Measurements from ENCODE around the gene RPL28.

RPL28 gene

GRCh38 chr19:55353803-55354697 is 31.7 kb upstream of the RPL28 start:
- no peak for DNase-seq

DNA sequence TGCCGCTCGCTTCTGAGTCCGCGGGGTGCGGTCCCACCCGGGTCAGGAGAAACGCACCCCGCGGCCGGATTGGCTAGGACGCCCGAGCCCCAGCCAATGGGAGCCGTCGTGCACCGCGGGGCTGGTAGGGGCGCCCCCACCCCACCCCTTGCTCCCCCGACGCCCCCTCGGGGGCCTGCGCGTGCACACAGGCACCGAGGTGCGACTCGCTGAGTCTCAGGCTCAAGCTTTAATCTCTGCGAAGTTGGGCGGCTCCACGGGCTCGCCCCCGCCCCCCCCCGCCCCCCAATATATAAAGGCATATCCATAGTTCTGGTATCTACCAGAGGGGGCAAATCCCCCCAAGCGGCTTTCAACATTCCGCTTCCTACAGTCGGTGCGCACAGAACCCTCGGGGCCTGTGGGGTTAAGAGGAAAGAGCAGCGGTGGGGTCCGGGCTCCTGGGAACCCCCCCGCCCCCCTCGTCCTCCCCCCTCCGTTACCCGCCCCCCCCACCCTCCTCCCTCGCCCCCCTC is 31.0 kb upstream of the RPL28 start, which contains the start of gene COX6B2:
COX6B2 (minus strand) TSS at position 22 of the 515 bp plus-strand sequence. CDS start 198 bp downstream, outside the sequence.
- no peak for DNase-seq

GRCh38 chr19:55355213-55355821 is 30.4 kb upstream of the RPL28 start:
- no peak for DNase-seq

- no peak for DNase-seq
These were observed 27.2 kb upstream of the RPL28 start for GRCh38 chr19:55358493-55358892.

DNA sequence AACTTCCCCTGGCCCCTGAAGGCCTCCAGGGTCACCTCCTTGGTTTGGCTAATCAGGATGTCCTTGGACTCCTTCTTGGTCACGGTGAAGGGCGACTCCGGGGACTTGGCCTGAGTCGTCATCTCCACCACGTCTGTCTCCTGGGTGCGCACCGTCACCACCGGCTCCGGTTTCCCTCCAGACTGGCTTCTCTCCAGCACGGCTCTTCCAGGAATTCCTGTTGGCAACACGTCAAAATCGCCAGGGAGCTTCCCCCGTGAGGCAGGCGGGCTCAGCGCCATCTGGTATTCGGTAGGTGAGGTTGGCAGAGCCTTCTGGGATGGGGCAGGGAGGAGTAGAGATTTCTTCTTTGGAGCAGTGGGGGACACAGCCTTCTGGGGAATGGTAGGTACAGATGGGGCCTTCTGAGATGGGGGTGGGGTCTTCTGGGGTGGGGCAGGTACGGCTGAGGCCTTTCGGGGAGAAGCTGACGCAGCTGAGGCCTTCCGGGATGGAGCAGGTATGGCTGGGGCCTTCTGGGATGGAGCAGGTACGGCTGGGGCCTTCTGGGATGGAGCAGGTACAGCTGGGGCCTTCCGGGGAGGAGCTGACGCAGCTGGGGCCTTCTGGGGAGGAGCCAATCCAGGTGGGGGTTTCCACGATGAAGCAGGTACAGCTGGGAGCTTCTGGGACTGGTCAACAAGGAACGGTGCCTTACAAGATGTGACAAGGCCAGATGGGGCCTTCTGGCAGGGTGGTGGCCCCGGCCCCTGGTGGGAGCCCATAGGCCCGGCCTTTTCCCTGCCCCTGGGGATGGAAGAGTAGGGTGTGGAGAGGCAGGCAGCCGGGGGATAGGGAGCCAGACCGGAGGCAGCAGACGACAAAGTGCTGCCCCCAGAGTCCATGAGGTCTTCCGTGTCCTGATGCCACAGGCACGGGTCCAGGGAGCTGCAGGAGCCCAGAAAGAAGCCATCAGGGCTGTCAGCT is 26.5 kb upstream of the RPL28 start:
- no peak for DNase-seq

- DNase-seq: no peak
These were observed 24.8 kb upstream of the RPL28 start for GRCh38 chr19:55360902-55361301.

GRCh38 chr19:55362174-55362989 is 23.4 kb upstream of the RPL28 start:
- DNase-seq: no peak

GRCh38 chr19:55362990-55363716 is 22.6 kb upstream of the RPL28 start, which contains the start of gene GARIN5B:
Gene GARIN5B (minus strand): TSS chr19:55363260. CDS start chr19:55363066, 194 bp downstream.
- no peak for DNase-seq

DNA sequence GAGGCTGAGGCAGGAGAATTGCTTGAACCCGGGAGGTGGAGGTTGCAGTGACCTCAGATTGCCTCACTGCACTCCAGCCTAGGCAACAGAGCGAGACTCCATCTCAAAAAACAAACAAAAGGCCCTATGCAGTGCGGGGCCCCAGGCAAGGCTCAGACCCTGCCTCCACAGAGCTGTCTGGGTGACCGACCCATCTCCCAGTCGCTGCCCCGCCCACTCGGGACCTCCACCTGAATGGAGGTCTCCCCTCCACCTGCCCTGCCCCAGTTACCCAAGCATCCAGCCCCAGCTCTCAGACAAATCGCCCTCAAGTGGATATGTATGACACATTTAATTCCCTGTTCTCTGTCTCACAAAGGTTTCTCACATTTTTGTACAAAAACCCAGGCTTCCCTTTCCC is 20.5 kb upstream of the RPL28 start:
- DNase-seq: no peak

- no peak for DNase-seq
These were observed 19.8 kb upstream of the RPL28 start for GRCh38 chr19:55365964-55366363.

DNA sequence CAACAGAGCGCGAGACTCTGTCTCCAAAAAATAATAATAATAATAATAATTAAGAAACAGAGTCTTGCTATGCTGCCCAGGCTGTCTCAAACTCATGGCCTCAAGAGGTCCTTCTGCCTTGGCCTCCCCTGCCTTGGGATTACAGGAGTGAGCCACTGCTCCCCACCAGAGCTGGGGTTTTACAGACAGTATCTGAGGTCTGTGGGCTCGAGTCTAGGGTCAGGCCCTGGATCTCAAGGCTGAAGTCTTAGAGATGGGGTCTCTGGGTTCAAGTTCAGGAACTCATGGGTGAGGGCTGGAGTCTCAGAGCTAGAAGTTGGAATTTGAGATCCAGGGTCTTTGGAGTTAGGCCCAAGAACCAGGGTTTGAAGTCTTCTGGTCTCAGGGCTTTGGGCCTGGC is 18.9 kb upstream of the RPL28 start:
- DNase-seq: no peak

- no peak for DNase-seq
These were observed 17.6 kb upstream of the RPL28 start for GRCh38 chr19:55368106-55368505.

DNA sequence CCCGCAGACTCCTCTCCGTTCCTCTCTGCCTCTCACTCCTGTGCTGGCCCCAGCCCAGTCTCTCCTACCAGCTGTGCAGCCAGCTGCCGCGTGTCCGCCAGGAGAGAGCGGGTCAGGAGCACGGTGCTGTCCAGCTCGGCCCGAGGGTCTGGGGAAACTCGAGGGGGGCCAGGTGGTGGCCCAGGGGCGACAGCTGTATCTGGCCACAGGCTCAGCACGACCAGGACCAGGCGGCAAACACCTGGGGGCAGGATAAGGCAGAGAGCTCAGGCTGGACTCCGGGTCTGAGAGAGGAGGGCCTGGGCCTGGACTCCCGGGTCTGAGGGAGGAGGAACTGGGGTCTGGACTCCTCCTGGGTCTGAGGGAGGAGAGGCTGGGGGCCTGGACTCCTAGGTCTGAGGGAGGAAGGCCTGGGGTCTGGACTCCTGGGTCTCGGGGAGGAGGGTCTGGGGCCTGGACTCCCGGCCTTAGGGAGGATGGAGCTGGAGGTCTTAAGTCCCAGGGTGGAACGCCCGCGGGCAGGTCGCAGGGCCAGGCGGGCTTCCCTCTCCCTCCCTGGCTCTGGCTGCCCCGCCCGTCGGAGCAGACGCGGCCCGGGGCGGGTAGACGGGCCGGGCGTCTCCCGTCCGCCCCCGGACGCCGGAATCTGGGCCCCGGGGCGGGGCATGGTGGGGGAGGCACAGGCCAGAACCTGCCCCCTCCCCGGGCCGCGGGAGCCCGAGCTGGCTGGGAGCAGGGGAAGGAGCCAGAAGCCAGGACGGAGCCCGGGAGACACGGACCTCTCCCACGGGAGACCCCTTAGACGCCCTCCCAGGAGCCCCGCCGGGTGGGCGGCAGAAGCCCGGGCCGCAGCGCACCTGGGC is 16.8 kb upstream of the RPL28 start:
- no peak for DNase-seq

DNA sequence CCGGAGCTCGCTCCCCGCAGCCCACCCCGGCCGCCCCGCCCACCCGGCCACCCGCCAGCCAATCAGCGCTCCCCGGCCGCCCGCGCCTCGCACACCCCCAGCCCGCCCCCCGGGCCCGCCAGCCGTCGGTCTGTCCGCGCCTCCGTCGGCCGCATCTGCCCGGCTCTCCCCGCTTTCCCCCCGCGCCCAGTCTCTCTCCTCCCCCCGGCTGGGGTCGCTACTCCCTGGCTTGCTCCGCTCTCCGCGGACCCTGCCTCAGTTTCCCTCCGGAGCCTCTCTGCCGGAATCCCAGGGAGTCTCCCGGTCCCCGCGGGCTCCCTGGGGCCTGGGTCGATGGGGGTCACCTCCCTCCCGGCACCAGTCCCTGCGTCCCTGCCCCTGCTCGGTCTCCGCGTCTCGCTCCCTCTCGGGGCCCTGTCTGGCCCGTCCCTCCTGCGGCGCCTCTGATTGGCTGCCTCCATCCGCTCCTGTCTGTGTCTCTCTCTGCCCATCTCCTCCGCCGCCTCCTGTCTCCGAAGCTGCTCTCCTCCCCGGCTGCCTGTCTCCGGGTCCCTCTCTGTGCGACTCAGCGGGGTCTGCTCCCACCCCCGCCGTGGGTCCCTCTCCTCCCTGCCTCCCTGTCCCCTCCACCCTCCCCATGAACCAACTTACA is 16.0 kb upstream of the RPL28 start:
- DNase-seq: no peak

DNA sequence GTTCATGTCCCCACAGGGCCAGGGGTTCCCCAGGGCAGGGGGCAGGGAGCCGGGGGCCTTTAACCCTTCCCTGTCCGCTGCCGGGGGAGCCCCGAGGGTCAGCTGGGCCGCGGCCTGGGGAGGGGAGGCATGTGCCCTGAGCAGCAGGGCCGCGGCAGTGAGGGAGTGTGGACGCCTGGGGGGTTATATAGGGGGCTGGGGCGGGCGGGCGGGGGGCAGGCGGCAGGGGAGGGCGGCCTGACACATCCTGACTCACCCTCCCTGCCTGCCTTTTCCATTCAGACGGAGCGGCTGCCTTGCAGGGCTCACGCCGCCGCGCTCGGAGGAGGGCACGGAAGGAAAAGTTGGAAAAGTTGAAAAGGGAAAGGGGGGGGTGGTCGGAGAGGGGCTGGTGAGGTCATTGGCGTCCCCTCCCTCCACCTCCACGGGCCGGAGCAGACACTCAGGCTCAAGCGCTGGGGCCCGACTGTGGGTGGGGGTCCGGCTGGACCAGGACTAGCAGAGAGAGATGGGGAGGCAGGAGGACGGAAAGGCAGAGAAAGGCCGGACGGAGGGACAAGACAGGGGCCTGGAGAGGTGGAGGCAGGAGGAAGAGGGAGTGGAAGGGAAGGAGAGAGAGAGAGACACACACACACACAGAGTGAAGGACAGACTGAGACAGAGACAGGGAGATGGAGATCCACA is 15.3 kb upstream of the RPL28 start, which contains the start of gene IL11:
IL11 (minus strand) TSS at position 159 of the 684 bp plus-strand sequence; CDS start at position 6, 153 bp downstream.
- no peak for DNase-seq

DNA sequence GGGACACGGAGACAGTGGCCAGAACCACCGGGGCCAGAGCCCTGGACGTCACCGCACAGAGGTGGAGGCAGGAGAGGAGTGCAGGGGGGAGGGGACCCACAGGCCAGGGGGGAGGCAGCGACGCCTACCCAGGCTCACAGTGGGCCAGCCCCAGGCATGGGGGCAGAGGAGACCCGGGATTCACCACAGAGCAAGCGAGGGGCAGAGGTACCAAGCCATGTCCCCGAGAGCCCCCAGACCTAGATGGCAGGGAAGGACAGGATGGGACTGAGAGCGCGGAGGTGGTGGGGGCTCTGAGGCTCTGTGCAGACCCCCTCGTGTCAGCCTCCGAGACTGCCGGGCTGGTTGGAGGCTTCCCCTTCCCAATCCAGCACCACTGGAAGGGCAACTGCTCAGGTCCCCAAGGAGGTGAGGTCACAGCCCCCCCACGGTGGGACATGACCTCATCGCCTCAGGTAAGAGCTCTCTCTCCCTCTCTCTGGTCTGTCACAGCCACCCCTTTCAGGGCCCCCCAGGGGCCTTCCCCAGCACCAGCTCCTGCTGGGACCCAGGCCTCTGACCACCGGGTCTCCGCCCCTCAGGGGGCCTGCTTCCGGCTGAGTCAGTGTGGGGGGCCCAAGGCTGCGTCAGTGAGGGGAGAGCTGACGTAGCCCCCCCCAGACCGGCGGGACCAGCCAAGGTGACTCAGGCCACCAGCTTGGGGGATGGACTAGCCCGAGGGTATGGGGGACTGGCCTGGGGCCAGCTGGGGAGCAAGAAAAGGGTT is 13.2 kb upstream of the RPL28 start:
- DNase-seq: no peak

DNA sequence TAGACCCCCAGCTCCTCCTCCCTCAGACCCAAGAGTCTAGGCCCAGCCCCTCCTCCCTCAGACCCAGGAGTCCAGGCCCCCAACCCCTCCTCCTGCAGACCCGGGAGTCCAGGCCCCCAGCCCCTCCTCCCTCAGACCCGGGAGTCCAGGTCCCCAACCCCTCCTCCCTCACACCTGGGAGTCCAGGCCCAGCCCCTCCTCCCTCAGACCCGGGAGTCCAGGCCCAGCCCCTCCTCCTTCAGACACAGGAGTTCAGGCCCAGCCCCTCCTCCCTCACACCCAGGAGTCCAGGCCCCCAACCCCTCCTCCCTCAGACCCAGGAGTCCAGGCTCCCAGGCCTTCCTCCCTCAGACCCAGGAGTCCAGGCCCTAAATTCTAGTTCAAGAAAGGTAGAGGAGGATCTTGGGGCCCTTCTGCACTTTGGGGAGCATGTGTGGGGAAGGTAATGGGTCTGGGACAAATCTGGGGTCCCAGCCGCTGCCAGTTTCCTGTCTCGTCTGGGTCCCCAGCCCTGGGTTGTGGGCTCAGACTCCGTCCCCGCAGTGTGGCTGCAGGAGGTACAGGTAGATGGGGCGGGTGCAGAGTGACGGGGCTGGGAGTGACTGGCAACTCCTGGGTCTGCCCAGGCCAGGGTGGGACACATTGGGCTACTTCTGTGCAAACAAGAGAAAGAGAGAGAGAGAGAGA is 12.3 kb upstream of the RPL28 start:
- DNase-seq: no peak

Data from NCI-H187 treated with DMSO at 0.1 percent for 48 hours (cell line).